ENCODE measurements around the gene ASB6. TPM values are rescaled to one million over a fixed set of nuclear protein-coding genes. Genes with fewer than 3 reads are reported as not detected.

The ASB6 gene
- total RNA-seq, 1 donor from 2014 or later = 16.7 TPM

- DNase-seq (no peak), ATAC-seq (no peak)
- Histone ChIP-seq H3K9me3 (no peaks in the 10 kb centered on the region), H3K4me3 (no peak overlapping the region), H3K36me3 (no peaks in the 10 kb centered on the region), H3K4me1 (peaks cover 15% of the 10 kb centered on the region), H3K27ac (no peak overlapping the region), H3K27me3 (no peaks in the 10 kb centered on the region)
- no peak for TF ChIP-seq CTCF (IDR thresholded peaks at IDR 0.05)
- intact Hi-C loops (cut with DNase I) = no loop called here
Observed at GRCh38 chr9:129613520-129614175, 28.3 kb downstream of the ASB6 start.

GRCh38 chr9:129612815-129613519 lies 29.0 kb downstream of the ASB6 start:
- Histone ChIP-seq H3K27me3 (no peaks in the 10 kb centered on the region), H3K9me3 (no peaks in the 10 kb centered on the region), H3K4me3 (no peak overlapping the region), H3K4me1 (peaks cover 21% of the 10 kb centered on the region), H3K27ac (no peak overlapping the region), H3K36me3 (no peaks in the 10 kb centered on the region)
- DNase-seq (no peak), ATAC-seq (no peak)
- TF ChIP-seq CTCF (IDR thresholded peaks at IDR 0.05) = no peak
- intact Hi-C loops (cut with DNase I) = no loop called here

GRCh38 chr9:129612123-129612522 lies 29.8 kb downstream of the ASB6 start:
- Histone ChIP-seq H3K27ac (no peak overlapping the region), H3K4me1 (peaks cover 26% of the 10 kb centered on the region), H3K9me3 (no peaks in the 10 kb centered on the region), H3K4me3 (no peak overlapping the region), H3K27me3 (no peaks in the 10 kb centered on the region), H3K36me3 (no peaks in the 10 kb centered on the region)
- no peak for DNase-seq
- no peak for TF ChIP-seq CTCF (IDR thresholded peaks at IDR 0.05)
- ATAC-seq = no peak
- intact Hi-C loops (cut with DNase I) = no loop called here

- no peak overlapping the region for H3K27ac ChIP-seq
- no peaks in the 10 kb centered on the region for H3K27me3 ChIP-seq
- intact Hi-C loops (cut with DNase I) = no loop called here
- no peak for DNase-seq
- ATAC-seq = no peak
- no peak for TF ChIP-seq CTCF (IDR thresholded peaks at IDR 0.05)
- no peaks in the 10 kb centered on the region for H3K36me3 ChIP-seq
- H3K4me3 ChIP-seq = no peak overlapping the region
- no peaks in the 10 kb centered on the region for H3K9me3 ChIP-seq
- H3K4me1 ChIP-seq = peaks cover 31% of the 10 kb centered on the region
Observed at GRCh38 chr9:129611307-129611800, 30.6 kb downstream of the ASB6 start.

GRCh38 chr9:129610473-129611306 lies 31.3 kb downstream of the ASB6 start:
- H3K27ac ChIP-seq = peak overlapping the region; percentile 79
- H3K4me3 ChIP-seq = peak overlapping the region; percentile 63
- peaks cover 31% of the 10 kb centered on the region for H3K4me1 ChIP-seq
- ATAC-seq (peak; percentile 76), DNase-seq (peak; percentile 88)
- H3K27me3 ChIP-seq = no peaks in the 10 kb centered on the region
- H3K36me3 ChIP-seq = no peaks in the 10 kb centered on the region
- intact Hi-C loops (cut with DNase I) = no loop called here
- no peaks in the 10 kb centered on the region for H3K9me3 ChIP-seq
- peak; percentile 90 for TF ChIP-seq CTCF (IDR thresholded peaks at IDR 0.05)
